GM10248 (cell line): Measurements from ENCODE around the gene GRM1.

Experiments
- CTCF ChIA-PET: fragments of 300-600 bp; sonication (Branson Sonifier 250); formaldehyde crosslinking; extraction: SDS; loops from one replicate; lab custom pipeline; 2021; ENCODE audit warnings: antibody characterized with exemption; lab: Yijun Ruan, JAX
- POLR2A ChIA-PET: fragments of 350-650 bp; sonication (Branson Sonifier 250); formaldehyde crosslinking; extraction: SDS; loops from one replicate; lab custom pipeline; 2020; ENCODE audit warnings: antibody characterized with exemption; lab: Yijun Ruan, JAX
- DNase-seq: peaks from one replicate; pipeline ENCODE4 v3.0.0; 2012; ENCODE audit errors: extremely low spot score
- CTCF ChIP-seq: IDR thresholded peaks from 2 replicates; pipeline ENCODE4 v1.5.1; 2012; ENCODE audit warnings: mild to moderate bottlenecking, low read depth; ENCODE audit errors: extremely low read depth, missing control alignments, control extremely low read depth

The GRM1 gene

GRCh38 chr6:146287691-146288369 lies 259.0 kb downstream of the GRM1 start:
- DNase-seq, result no peak
- POLR2A ChIA-PET, result no interaction called here

GRCh38 chr6:146289816-146290588 lies 261.1 kb downstream of the GRM1 start:
- CTCF ChIA-PET, result interaction anchor here (1.1 kb wide), 1 partner anchor 12 kb away, joined by 3 read pairs; no protein-coding TSS in a partner anchor
- DNase-seq, result no peak
- POLR2A ChIA-PET, result no interaction called here
- no peak for TF ChIP-seq CTCF

More at GRCh38 chr6:146287691-146288369, 259.0 kb downstream of the GRM1 start:
- no peak for TF ChIP-seq CTCF
- CTCF ChIA-PET, result interaction anchor here (1.3 to 1.4 kb wide), 2 partner anchors 8 to 10 kb away, joined by 4 read pairs; no protein-coding TSS in a partner anchor

- ChIA-PET CTCF (interaction anchor here (1.1 kb wide), 1 partner anchor 11 kb away, joined by 3 read pairs; no protein-coding TSS in a partner anchor), POLR2A (no interaction called here)
- no peak for DNase-seq
Observed at GRCh38 chr6:146290589-146290901, 261.7 kb downstream of the GRM1 start.

GRCh38 chr6:146292506-146292905 lies 263.6 kb downstream of the GRM1 start:
- CTCF ChIA-PET, result no interaction called here
- no peak for DNase-seq
- POLR2A ChIA-PET, result no interaction called here
- no peak for TF ChIP-seq CTCF

More at GRCh38 chr6:146290589-146290901, 261.7 kb downstream of the GRM1 start:
- TF ChIP-seq CTCF, result no peak

GRCh38 chr6:146295695-146296094 lies 266.8 kb downstream of the GRM1 start:
- CTCF ChIA-PET, result interaction anchor here (1.2 kb wide), 1 partner anchor 9 kb away, joined by 4 read pairs; no protein-coding TSS in a partner anchor
- TF ChIP-seq CTCF, result no peak
- POLR2A ChIA-PET, result no interaction called here
- DNase-seq, result no peak

GRCh38 chr6:146297815-146298214 lies 269.0 kb downstream of the GRM1 start:
- CTCF ChIA-PET, result interaction anchor here (1.2 kb wide), 1 partner anchor 15 kb away, joined by 3 read pairs; no protein-coding TSS in a partner anchor
- POLR2A ChIA-PET, result no interaction called here
- no peak for TF ChIP-seq CTCF
- DNase-seq, result no peak
